ENCODE results near the gene RHBDD3. TPM values are rescaled to one million over a fixed set of nuclear protein-coding genes. Genes with fewer than 3 reads are reported as not detected.

RHBDD3 gene
- total and polyA plus RNA-seq, 9 of the 15 experiments (the other 6 are each of a cell fraction or from before 2014, with no cell fraction given) = 0.32 to 35.6 (median 14.0) TPM

- TF ChIP-seq E2F6 (IDR thresholded peaks at IDR 0.05; ENCODE audit: borderline replicate concordance in 1 of 2, extremely low read depth in 1 of 2, insufficient read depth in 1 of 2, insufficient read length in 1 of 2, low read depth in 1 of 2, low read length in 1 of 2, poor library complexity in 1 of 2, severe bottlenecking in 1 of 2) = peak in 1 of 2 experiments; percentile 74
- TF ChIP-seq FOXM1 (IDR thresholded peaks at IDR 0.05; ENCODE audit: low read depth) = peak; percentile 64
- TF ChIP-seq FOXM1 (CRISPR knock-in tag; IDR thresholded peaks at IDR 0.05; ENCODE audit: low read depth) = peak; percentile 13; the same call in 1 of the 2 replicates
- no peak for TF ChIP-seq CREB1 (IDR thresholded peaks at IDR 0.05)
- no peak for TF ChIP-seq CREB1 (CRISPR knock-in tag; IDR thresholded peaks at IDR 0.05)
- peak in 1 of 2 experiments; percentile 29; a peak in 1 of 4 replicates for TF ChIP-seq ARNT (IDR thresholded peaks at IDR 0.05)
- peak; percentile 35; the same call in 1 of the 2 replicates for TF ChIP-seq LEF1 (IDR thresholded peaks at IDR 0.05)
- TF ChIP-seq NBN (IDR thresholded peaks at IDR 0.05; ENCODE audit: low read depth) = peak; percentile 42; the same call in 1 of the 2 replicates
- TF ChIP-seq ZBTB2 (IDR thresholded peaks at IDR 0.05) = peak; percentile 49; the same call in 1 of the 2 replicates
- TF ChIP-seq KDM5B (IDR thresholded peaks at IDR 0.05; ENCODE audit: insufficient replicate concordance, low read depth, low read length) = peak; percentile 53
- peak; percentile 68 for TF ChIP-seq EP400 (IDR thresholded peaks at IDR 0.05)
- TF ChIP-seq TOE1 (IDR thresholded peaks at IDR 0.05; ENCODE audit: borderline replicate concordance) = peak; percentile 83
- TF ChIP-seq TOE1 (CRISPR knock-in tag; IDR thresholded peaks at IDR 0.05; ENCODE audit: borderline replicate concordance, low read depth) = no peak
- TF ChIP-seq POLR2G (IDR thresholded peaks at IDR 0.05; ENCODE audit: low read depth, low read length) = peak; percentile 92
- TF ChIP-seq ZNF639 (CRISPR knock-in tag; conservative IDR thresholded peaks at IDR 0.05 in 1 of 2, IDR thresholded peaks at IDR 0.05 in 1 of 2) = peak in 1 of 2 experiments; percentile 73; a peak in 2 of 4 replicates
- TF ChIP-seq MBD2 (IDR thresholded peaks at IDR 0.05; ENCODE audit: borderline replicate concordance, low read depth) = no peak
- TF ChIP-seq ZKSCAN1 (IDR thresholded peaks at IDR 0.05; ENCODE audit: low read depth, low read length) = peak; percentile 100
- TF ChIP-seq POLR2AphosphoS5 (IDR thresholded peaks at IDR 0.05; ENCODE audit: control insufficient read depth, insufficient read depth, low read depth, low read length) = peak; percentile 37; the same call in 1 of the 2 replicates
- TF ChIP-seq MED1 (CRISPR knock-in tag; IDR thresholded peaks at IDR 0.05; ENCODE audit: borderline replicate concordance) = no peak
- TF ChIP-seq RAD21 (CRISPR knock-in tag; conservative IDR thresholded peaks at IDR 0.05 in 1 of 2, IDR thresholded peaks at IDR 0.05 in 1 of 2) = peak in 1 of 2 experiments; percentile 56; a peak in 2 of 4 replicates
- no peak for TF ChIP-seq KAT8 (IDR thresholded peaks at IDR 0.05; ENCODE audit: low read depth)
- TF ChIP-seq E2F3 (CRISPR knock-in tag; IDR thresholded peaks at IDR 0.05) = no peak
- TF ChIP-seq MYNN (IDR thresholded peaks at IDR 0.05) = peak; percentile 43; the same call in 1 of the 2 replicates
- TF ChIP-seq MYNN (CRISPR knock-in tag; IDR thresholded peaks at IDR 0.05) = no peak
- TF ChIP-seq BMI1 (IDR thresholded peaks at IDR 0.05; ENCODE audit: low read length) = no peak
Measured at GRCh38 chr22:29306175-29306834, 38.5 kb upstream of the RHBDD3 start, which contains the start of gene GAS2L1 (continued).

Data from K562 (cell line).